Measurements from ENCODE around the gene SOSTDC1.
"Not testable (repeated sequence)": the region's sequence is repeated elsewhere in the genome, so short reads cannot be mapped to it uniquely, and the experiment has no call there.

Gene SOSTDC1

GRCh38 chr7:16465469-16466361, at the start of gene SOSTDC1:
Gene SOSTDC1 (minus strand): TSS chr7:16465738. CDS start chr7:16465668, 70 bp downstream.
- DNase-seq (ENCODE audit: low read depth in 2 of 2) = no peak

GRCh38 chr7:16514729-16515128, 49.2 kb upstream of the SOSTDC1 start:
- no peak for DNase-seq (ENCODE audit: low read depth in 2 of 2)

- no peak for DNase-seq (ENCODE audit: low read depth in 2 of 2)
These were observed 48.7 kb upstream of the SOSTDC1 start for GRCh38 chr7:16514271-16514670.

GRCh38 chr7:16512097-16512496, 46.6 kb upstream of the SOSTDC1 start:
- DNase-seq (ENCODE audit: low read depth in 2 of 2) = no peak

- no peak for DNase-seq (ENCODE audit: low read depth in 2 of 2)
These were observed 45.8 kb upstream of the SOSTDC1 start for GRCh38 chr7:16511314-16511713.

- no peak for DNase-seq (ENCODE audit: low read depth in 2 of 2)
These were observed 44.3 kb upstream of the SOSTDC1 start for GRCh38 chr7:16509829-16510228.

- not testable (repeated sequence) for DNase-seq (ENCODE audit: low read depth in 2 of 2)
These were observed 40.9 kb upstream of the SOSTDC1 start for GRCh38 chr7:16506422-16506821.

- no peak for DNase-seq (ENCODE audit: low read depth in 2 of 2)
These were observed 38.5 kb upstream of the SOSTDC1 start for GRCh38 chr7:16504019-16504418.

- no peak for DNase-seq (ENCODE audit: low read depth in 2 of 2)
These were observed 36.8 kb upstream of the SOSTDC1 start for GRCh38 chr7:16502303-16502702.

GRCh38 chr7:16498122-16498521, 32.6 kb upstream of the SOSTDC1 start:
- no peak for DNase-seq (ENCODE audit: low read depth in 2 of 2)

- no peak for DNase-seq (ENCODE audit: low read depth in 2 of 2)
These were observed 29.6 kb upstream of the SOSTDC1 start for GRCh38 chr7:16494955-16495719.

GRCh38 chr7:16494551-16494950, 29.0 kb upstream of the SOSTDC1 start:
- DNase-seq (ENCODE audit: low read depth in 2 of 2) = no peak

- DNase-seq (ENCODE audit: low read depth in 2 of 2) = no peak
These were observed 27.7 kb upstream of the SOSTDC1 start for GRCh38 chr7:16493266-16493665.

GRCh38 chr7:16492513-16493062, 27.1 kb upstream of the SOSTDC1 start:
- DNase-seq (ENCODE audit: low read depth in 2 of 2) = no peak

- DNase-seq (ENCODE audit: low read depth in 2 of 2) = no peak
These were observed 25.6 kb upstream of the SOSTDC1 start for GRCh38 chr7:16491148-16491547.

- DNase-seq (ENCODE audit: low read depth in 2 of 2) = no peak
These were observed 19.1 kb upstream of the SOSTDC1 start for GRCh38 chr7:16484453-16485158.

- no peak for DNase-seq (ENCODE audit: low read depth in 2 of 2)
These were observed 14.1 kb upstream of the SOSTDC1 start for GRCh38 chr7:16479591-16479990.

GRCh38 chr7:16479161-16479560, 13.6 kb upstream of the SOSTDC1 start:
- DNase-seq (ENCODE audit: low read depth in 2 of 2) = no peak

- DNase-seq (ENCODE audit: low read depth in 2 of 2) = no peak
These were observed 6.4 kb upstream of the SOSTDC1 start for GRCh38 chr7:16471933-16472332.

- DNase-seq (ENCODE audit: low read depth in 2 of 2) = no peak
These were observed 1.4 kb downstream of the SOSTDC1 start for GRCh38 chr7:16463949-16464715.

GRCh38 chr7:16463520-16463919, 2.0 kb downstream of the SOSTDC1 start:
- no peak for DNase-seq (ENCODE audit: low read depth in 2 of 2)

All from stimulated activated CD4-positive, alpha-beta T cell treated with anti-CD3 and anti-CD28 coated beads, Interleukin-15, amount 100 ng/mL, for 48 hours (primary cell).